Measurements from ENCODE around the gene ADCK2.
"Not testable (repeated sequence)": the region's sequence is repeated elsewhere in the genome, so short reads cannot be mapped to it uniquely, and the experiment has no call there.

Gene ADCK2

DNA sequence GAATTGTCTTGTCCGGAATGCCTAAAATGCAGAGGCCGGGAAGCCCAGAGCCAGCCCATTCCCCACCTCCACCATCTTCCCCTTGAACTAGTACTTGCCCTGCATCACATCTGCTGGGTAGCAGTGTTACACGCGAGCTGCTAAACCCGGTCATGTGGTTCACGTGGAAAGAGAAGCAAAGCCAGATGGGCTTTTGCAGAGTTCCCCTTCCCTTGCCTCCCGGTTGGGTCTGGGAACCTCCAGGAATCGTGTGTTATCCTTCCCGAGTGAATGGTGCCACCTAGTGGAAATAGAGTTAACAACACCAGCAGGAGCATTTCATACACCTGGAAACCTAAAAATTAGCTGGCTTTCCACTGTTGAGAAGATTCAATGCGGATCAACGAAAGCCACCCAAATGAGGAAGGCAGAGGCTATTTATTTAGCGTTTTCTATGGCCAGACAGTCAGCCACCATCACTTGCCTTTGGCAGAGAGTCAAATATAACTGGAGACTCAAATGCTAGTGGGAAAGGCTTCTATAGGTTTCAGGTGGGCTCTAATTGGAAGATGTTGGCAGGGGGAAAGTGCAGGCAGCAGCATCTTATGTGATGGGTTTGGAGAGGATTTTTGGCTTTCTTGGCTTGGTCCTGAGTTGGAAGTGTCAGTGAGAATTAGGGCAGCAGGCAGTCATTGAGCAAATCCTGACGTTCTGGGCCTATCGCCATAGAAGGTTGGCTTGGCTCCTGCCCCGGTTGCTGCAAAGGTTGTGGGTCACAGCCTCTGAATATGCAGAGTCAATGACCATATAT is 19.2 kb upstream of the ADCK2 start:
- in situ Hi-C loops (cut with HindIII; ENCODE audit: low pct_unique_long_range_greater_than_20kb, low sequenced_read_pairs) = no loop called here
- DNase-seq (ENCODE audit: low read depth in 1 of 2, low spot score in 1 of 2) = peak; percentile 46 to 82
- no peak for TF ChIP-seq JUND (IDR thresholded peaks at IDR 0.05; ENCODE audit: low read depth)

DNA sequence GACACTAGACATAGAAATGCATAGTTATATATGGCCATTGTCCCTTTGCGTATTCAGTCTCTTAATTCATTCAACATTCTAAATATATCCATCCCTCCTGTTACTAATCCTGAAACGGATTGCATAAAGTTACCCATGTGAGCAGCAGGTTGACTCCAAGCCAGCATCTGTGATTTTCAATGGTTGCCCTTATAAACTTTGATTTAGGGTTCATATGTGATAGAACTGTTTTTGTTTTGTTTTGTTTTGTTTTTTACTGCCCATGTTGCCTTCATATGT is 18.7 kb upstream of the ADCK2 start:
- TF ChIP-seq JUND (IDR thresholded peaks at IDR 0.05; ENCODE audit: low read depth) = no peak
- in situ Hi-C loops (cut with HindIII; ENCODE audit: low pct_unique_long_range_greater_than_20kb, low sequenced_read_pairs) = no loop called here
- DNase-seq (ENCODE audit: low read depth in 1 of 2, low spot score in 1 of 2) = no peak

DNA sequence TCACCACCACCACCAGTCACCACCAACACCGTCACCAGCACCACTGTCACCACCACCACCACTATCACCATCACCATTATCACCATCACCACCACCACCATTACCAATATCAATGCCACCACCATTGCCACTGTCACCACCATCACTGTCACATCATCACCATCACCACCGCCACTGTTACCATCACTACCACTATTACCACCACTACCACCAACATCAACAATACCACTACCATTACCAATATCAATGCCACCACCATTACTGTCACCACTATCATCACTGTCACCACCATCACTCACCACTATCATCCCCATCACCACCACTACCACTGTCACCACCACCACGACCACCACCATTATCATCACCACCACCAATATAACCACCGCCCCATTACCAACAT is 18.1 kb upstream of the ADCK2 start:
- in situ Hi-C loops (cut with HindIII; ENCODE audit: low pct_unique_long_range_greater_than_20kb, low sequenced_read_pairs) = no loop called here
- TF ChIP-seq JUND (IDR thresholded peaks at IDR 0.05; ENCODE audit: low read depth) = no peak

DNA sequence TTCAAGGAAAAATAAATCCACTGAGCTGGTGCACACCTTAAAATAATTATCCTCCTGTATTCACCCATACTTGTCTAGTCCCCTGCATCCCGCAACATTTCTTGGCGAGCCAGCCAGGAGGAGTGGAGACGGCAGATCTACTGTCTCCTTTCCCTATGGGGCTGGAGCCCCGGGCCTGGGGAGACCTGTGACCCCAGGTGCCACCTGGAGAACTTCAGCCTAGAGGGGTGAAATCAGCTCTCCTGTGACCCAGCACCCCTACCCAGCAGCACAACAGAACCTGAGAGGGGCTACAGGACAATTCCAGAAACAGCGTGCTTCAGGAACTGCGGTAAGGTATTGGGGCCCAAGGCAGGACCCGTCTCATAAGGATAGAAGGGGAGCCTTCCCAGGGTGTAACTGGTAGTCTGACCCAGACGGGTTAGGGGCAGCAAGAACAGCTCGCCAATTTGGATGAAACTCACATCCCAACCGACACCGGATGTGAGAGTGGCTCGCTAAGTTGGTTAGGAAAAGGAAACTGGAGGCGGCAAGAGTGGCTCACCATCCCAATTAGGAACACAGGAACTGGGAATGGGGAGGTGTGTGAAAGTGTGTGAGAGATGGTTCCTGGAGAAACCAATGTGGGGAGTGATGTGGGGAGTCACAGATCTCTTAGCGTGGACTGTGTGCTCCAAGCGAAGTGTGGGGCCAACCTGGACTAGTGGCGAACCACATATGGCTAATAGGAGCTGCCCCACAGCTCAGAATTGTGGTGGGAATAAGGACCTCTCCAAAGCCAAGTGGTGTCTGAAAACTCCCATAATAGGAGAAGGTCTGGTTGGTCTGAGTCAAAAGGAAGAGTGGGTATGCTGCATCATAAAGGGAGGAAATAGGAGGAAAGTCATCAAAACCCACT is 17.0 kb upstream of the ADCK2 start:
- no peak for TF ChIP-seq JUND (IDR thresholded peaks at IDR 0.05; ENCODE audit: low read depth)
- in situ Hi-C loops (cut with HindIII; ENCODE audit: low pct_unique_long_range_greater_than_20kb, low sequenced_read_pairs) = no loop called here
- no peak for DNase-seq (ENCODE audit: low read depth in 1 of 2, low spot score in 1 of 2)

More for the DNA sequence above, 18.1 kb upstream of the ADCK2 start:
- no peak for DNase-seq (ENCODE audit: low read depth in 1 of 2, low spot score in 1 of 2)

DNA sequence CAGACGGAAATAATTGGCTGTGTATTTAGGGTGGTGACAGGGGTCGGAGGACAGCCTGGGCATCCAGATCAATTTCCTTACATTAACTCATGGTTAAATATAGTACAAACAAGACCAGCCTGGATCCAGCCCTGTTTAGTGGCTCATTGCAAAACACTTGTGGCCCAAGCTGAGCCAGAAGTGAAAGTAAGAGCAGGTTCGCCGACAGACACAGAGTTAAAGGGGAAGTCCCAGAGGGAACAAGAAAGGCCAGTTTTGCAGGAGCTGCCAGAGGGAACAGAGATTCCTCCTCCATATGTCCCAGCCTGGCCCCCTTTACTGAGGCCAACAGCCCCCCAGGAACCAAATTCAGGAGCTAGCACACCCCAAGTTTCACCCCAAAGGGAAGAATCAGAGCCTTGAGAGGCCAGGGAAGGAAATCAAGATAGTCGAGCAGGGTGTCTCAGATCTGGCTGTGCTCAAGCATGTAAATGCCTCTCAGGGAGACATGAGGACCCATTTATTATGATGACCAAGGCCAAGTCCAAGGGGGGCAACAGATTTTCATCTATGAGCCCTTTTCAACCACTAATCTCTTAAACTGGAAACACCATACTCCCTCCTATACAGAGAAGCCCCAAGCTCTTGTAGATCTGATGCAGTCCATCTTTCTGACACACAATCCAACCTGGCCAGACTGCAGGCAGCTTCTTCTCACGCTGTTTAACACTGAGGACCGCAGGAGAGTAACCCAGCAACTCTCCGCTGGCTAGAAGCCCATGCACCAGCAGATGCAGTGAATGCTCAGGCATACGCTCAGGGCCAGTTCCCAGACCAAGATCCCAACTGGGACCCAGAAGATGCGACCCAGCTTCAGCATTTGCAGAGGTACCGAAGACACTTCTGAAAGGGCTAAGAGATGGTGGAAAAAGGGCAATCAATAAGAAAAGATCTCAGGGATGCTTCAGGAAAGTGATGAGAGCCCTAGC is 15.9 kb upstream of the ADCK2 start:
- no peak for TF ChIP-seq JUND (IDR thresholded peaks at IDR 0.05; ENCODE audit: low read depth)
- in situ Hi-C loops (cut with HindIII; ENCODE audit: low pct_unique_long_range_greater_than_20kb, low sequenced_read_pairs) = no loop called here
- peak; percentile 50 to 89 for DNase-seq (ENCODE audit: low read depth in 1 of 2, low spot score in 1 of 2)

DNA sequence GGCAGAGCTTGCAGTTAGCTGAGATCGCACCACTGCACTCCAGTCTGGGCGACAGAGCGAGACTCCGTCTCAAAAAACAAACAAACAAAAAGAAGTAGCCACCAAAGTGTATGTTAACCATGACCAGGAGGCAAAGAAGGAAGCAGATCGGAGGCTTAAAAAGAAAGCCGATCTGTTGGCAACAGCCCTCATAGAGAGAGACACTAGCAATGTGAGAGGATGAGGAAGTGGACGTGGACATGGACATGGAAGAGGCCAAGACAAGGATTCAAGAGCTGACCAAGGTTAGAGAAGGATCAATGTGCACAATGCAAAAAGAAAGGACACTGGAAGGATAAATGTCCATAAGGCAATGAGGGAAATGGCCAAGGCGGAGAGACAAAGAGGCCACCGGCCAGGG is 14.9 kb upstream of the ADCK2 start:
- DNase-seq (ENCODE audit: low read depth in 1 of 2, low spot score in 1 of 2) = no peak
- no peak for TF ChIP-seq JUND (IDR thresholded peaks at IDR 0.05; ENCODE audit: low read depth)
- in situ Hi-C loops (cut with HindIII; ENCODE audit: low pct_unique_long_range_greater_than_20kb, low sequenced_read_pairs) = no loop called here

DNA sequence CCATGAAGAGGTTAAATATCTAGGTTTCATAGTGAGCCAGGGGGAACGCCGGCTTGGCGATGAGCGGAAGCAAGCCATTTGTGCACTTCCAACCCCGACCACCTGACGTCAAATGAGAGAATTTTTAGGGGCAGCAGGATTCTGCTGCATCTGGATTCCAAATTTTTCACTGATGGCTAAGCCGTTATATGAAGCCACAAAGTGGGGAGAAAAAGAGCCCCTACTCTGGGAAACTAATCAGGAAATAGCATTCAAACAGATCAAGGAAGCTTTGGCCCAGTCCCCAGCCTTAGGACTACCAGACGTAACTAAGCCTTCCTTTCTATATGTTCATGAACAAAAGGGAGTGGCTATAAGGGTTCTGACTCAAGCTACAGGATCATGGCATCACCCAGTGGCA is 12.9 kb upstream of the ADCK2 start:
- in situ Hi-C loops (cut with HindIII; ENCODE audit: low pct_unique_long_range_greater_than_20kb, low sequenced_read_pairs) = no loop called here
- DNase-seq (ENCODE audit: low read depth in 1 of 2, low spot score in 1 of 2) = no peak
- no peak for TF ChIP-seq JUND (IDR thresholded peaks at IDR 0.05; ENCODE audit: low read depth)

DNA sequence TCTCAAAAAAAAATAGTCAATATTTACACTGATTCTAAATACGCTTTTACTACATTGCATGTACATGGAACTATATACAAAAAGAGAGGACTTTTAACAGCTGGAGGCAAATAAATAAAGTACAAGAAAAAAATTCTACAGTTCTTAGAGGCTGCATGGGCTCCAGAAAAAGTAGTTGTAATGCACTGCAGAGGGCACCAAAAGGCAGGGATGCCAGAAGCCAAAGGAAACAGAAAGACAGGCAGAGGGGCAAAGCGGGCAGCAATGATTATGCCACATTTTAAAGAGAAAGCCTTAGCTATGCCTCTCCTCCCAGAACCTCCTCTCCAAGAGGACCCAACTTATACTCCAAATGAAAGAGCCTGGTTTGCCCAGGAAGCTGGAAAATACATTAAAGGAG is 11.6 kb upstream of the ADCK2 start:
- in situ Hi-C loops (cut with HindIII; ENCODE audit: low pct_unique_long_range_greater_than_20kb, low sequenced_read_pairs) = no loop called here
- peak in 1 of 2 experiments; percentile 51 for DNase-seq (ENCODE audit: low read depth in 1 of 2, low spot score in 1 of 2)
- TF ChIP-seq JUND (IDR thresholded peaks at IDR 0.05; ENCODE audit: low read depth) = no peak

DNA sequence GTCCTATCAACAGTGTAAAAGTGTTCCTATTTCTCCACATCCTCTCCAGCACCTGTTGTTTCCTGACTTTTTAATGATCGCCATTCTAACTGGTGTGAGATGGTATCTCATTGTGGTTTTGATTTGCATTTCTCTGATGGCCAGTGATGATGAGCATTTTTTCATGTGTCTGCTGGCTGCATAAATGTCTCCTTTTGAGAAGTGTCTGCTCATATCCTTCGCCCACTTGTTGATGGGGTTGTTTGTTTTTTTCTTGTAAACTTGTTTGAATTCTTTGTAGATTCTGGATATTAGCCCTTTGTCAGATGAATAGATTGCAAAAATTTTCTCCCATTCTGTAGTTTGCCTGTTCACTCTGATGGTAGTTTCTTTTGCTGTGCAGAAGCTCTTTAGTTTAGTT is 9.8 kb upstream of the ADCK2 start:
- in situ Hi-C loops (cut with HindIII; ENCODE audit: low pct_unique_long_range_greater_than_20kb, low sequenced_read_pairs); DNase-seq (ENCODE audit: low read depth in 1 of 2, low spot score in 1 of 2): not testable (repeated sequence)

DNA sequence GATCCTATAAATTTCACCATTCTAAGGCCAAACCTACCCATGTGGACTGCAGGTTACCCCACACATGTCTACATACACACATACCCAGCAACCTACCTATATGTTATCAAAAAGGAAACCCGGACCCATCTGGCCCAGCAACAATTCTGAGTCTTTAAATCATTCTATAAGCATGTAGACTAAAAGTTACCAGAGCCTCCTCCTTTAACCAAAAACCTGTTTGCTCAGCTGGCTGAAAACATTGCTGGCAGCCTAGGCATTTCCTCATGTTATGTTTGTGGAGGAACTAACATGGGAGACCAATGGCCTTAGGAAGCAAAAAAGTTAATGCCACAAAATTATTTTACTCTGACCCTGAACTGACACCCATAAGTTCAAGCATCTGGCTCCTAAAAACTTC is 5.3 kb upstream of the ADCK2 start:
- in situ Hi-C loops (cut with HindIII; ENCODE audit: low pct_unique_long_range_greater_than_20kb, low sequenced_read_pairs) = no loop called here
- peak in 1 of 2 experiments; percentile 77 for DNase-seq (ENCODE audit: low read depth in 1 of 2, low spot score in 1 of 2)
- no peak for TF ChIP-seq JUND (IDR thresholded peaks at IDR 0.05; ENCODE audit: low read depth)

DNA sequence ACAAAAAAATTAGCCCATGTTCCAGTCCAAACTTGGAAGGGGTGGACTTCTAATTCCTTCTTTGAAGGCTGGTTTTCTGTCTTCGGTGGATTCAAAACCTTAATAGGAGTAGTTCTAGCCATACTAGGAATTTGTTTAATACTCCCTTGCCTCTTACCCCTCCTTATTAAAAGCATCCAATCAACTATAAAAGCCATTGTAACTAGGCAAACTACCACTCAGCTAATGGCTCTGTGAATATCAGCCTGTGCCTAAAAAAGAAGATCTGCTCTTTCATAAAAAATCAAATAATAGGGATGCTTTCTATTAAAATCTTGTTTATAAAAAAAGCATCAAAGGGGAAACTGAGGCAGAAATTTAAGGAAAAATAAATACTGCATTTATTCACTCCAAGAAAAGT is 4.1 kb upstream of the ADCK2 start:
- DNase-seq (ENCODE audit: low read depth in 1 of 2, low spot score in 1 of 2) = no peak
- in situ Hi-C loops (cut with HindIII; ENCODE audit: low pct_unique_long_range_greater_than_20kb, low sequenced_read_pairs) = no loop called here
- TF ChIP-seq JUND (IDR thresholded peaks at IDR 0.05; ENCODE audit: low read depth) = no peak

DNA sequence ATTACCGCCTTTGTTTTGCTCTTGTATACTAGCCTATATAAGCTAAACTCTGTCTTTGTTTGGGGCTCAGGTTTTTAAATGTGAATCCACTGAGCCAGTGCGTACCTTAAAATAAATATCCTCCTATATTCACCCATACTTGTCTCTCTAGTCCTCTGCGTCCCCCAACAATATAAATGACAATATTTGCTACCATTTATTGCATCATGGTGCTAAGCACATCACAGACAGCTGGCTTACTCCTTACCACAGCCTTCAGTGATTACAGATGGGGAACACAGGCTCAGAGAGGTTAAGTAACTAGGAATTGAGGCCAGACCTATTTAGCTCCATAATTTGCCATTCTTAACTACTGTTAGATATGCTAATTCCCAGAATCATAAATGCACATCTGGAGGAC is 3.4 kb upstream of the ADCK2 start:
- DNase-seq (ENCODE audit: low read depth in 1 of 2, low spot score in 1 of 2) = no peak
- TF ChIP-seq JUND (IDR thresholded peaks at IDR 0.05; ENCODE audit: low read depth) = no peak
- in situ Hi-C loops (cut with HindIII; ENCODE audit: low pct_unique_long_range_greater_than_20kb, low sequenced_read_pairs) = no loop called here

DNA sequence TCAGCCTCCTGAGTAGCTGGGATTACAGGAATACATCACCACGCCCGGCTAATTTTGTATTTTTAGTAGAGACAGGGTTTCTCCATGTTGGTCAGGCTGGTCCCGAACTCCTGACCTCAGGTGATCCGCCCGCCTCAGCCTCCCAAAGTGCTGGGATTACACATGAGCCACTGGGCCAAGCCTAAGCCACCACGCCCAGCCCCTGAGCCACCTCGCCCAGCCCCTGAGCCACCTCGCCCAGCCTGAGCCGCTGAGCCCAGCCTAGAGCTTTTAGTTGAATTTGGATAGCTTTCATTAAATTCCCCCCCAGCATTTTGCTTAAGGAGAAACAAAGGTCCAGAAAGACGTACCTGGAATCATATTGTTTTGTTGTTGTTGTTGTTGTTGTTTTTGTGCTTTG is 2.9 kb upstream of the ADCK2 start:
- DNase-seq (ENCODE audit: low read depth in 1 of 2, low spot score in 1 of 2); in situ Hi-C loops (cut with HindIII; ENCODE audit: low pct_unique_long_range_greater_than_20kb, low sequenced_read_pairs): not testable (repeated sequence)
